MV-4-11 (cell line): ENCODE results near the gene DSCAM.

Experiments
- DNase-seq: peaks from one replicate; lab custom pipeline; 2025; lab: John Stamatoyannopoulos, UW

Gene DSCAM

DNA sequence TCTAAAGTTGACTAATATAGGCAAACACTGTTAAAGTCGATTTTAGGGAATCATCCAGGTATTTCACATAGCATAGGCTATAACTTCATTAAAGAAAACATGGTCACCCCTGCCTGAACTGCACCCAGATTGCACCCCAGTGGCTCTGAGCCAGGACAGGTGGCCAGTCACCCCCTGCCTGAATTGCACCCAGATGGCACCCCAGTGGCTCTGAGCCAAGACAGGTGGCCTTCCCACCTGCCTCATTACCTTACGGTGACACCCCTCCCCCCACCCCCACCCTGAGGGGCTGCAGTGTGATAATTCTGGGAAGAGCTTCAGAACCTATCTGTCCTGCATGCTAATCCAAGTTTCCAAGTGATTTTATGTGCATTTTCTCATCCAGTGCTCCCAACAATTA is 78.9 kb downstream of the DSCAM start:
- DNase-seq: no peak

GRCh38 chr21:40766381-40766780 is 80.6 kb downstream of the DSCAM start:
- DNase-seq: no peak

DNA sequence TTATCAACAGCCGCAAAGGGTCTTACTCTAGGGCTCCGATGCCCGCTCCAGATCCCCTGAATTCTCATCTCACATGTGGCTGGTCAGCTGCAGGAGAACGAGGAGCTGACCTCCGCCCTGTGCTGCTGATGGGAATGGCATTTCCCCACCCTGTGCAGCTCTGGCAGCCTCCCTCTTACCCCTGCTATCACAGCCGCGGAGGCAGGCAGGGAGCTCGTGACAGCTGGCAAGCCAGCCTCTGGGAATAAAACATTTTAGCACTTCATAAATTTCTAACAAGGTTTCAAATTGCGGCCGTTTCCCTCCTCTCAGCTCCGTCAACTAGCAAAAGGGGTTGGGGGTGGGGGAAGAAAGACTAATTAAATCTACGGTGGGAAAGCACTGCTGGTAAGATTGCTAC is 81.1 kb downstream of the DSCAM start:
- DNase-seq: no peak

- DNase-seq: no peak
Observed at GRCh38 chr21:40760821-40761220, 86.1 kb downstream of the DSCAM start.

DNA sequence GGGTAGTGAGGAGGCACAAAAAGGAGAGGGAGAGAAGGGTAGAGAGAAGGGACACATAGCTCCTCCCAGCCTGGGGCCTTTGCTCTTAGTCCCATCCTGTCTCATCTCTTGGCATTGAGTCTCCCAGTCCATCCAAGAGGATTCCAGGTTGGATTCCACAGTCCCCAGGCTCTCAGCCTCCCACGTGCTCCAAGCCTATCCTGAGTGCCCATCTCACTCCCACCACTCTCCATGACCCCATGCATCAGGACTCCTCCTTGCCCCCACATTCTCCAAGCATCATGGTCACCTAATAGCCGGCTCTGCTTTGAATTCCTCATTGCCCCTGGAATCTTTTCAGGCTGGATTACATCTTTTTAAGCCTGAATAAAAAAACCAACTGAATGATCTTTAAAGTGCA is 87.9 kb downstream of the DSCAM start:
- no peak for DNase-seq

DNA sequence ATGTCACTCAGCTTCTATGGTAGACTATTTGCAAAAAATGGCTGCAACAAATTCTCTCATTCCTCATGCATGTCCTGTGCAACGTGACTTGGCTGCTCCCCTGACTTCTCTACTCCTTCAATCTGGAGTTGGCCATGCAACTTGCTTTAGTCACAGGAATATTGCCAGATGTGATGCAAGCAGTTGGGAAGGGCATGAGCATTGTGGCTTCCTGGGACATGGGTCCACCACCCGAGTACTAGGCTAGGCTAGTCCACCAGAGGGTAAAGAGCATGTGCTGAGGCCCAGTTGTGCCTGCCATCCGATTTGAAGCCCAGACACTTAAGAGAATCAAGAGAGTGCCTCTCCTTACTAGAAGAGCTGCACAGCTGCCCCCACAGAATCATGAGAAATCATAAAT is 89.6 kb downstream of the DSCAM start:
- DNase-seq: no peak

- DNase-seq: no peak
Observed at GRCh38 chr21:40754466-40754865, 92.5 kb downstream of the DSCAM start.

- DNase-seq: no peak
Observed at GRCh38 chr21:40753756-40754155, 93.2 kb downstream of the DSCAM start.

- no peak for DNase-seq
Observed at GRCh38 chr21:40752125-40752524, 94.8 kb downstream of the DSCAM start.

DNA sequence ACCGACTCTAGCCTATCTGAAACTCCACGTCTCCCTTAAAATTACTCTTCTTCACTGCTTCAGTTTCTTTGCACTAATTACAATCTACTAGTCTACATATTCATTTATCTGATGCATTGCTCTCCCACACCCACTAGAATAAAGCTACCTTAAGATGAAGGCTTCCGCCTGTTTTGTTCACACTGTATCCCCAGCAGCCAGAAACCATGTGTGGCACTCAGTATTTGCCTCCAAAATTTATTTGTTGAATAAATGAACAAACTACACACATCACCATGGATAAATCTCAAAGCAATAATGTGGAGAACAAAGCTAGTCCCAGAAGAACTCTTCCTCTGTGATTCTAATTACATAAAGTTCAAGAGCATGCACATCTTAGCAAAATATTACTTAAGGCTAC is 95.7 kb downstream of the DSCAM start:
- no peak for DNase-seq

DNA sequence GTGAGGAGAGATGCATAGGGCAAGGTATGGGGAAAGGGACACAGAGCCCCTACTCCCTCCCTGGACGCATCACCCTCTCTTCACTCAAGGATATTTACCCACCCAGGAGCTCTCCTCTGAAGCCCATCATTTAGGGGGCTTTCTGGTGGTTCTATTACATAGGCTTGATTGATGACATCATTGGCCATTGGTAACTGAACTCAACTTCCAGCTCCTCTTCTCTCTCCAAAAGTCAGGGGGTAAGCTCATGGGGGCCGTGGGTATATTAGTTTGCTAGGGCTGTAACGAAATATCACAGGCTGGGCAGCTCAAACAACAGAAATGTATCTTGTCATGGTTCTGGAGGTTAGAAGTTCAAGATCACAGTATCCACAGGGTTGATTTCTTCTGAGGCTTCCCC is 110.8 kb downstream of the DSCAM start:
- no peak for DNase-seq

DNA sequence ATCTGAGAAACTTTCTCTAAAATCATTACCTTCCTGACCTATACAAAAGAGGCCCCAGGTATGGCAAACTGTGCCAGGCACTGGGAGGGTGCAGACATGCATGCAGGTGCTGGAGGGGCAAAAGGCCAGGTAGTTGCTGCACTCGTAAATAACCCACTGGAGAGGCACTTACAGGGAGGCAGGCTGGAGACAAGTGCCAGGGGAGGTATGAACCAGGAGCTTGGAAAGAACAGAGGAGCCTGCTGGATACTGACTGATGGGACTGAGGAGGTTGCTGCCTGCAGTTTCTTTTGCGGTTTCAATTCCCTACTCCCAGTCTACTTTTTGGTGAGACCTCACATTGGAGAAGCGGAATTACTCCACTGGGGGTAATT is 113.9 kb downstream of the DSCAM start:
- DNase-seq: no peak

DNA sequence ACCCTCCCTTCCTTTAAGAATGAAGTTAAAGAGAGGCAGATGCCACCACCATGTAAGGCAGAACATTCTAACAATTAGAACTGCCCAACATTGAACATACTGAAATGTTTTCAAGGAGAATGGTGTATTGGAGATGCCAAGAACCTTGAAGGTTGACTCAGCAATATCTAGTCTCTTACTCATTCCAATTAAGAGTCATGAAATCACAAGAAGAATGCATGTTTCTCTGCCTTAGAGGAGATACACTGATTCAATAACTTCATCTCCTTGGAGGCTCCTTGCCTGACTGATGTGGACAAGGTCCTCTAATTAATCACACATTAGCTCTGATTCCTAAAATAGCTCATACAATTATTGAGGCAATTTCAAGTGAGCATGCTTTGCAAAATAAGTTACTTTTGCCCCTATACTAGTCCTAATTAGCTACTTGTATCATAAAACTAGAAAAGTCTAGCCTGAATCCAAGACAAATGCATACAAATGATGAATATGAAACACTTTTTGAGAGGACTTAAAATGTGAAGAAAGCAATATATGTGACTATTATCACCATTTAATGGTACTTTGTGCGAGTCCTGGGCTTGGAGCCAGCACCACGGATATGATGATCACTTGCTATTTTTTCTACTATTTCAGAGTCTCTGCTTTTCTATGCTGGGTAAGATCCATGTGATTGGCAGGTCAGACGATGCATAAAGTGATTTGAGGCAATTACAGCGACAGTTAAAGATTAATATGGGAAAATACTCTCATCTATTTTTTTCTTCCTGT is 114.5 kb downstream of the DSCAM start:
- DNase-seq: no peak

DNA sequence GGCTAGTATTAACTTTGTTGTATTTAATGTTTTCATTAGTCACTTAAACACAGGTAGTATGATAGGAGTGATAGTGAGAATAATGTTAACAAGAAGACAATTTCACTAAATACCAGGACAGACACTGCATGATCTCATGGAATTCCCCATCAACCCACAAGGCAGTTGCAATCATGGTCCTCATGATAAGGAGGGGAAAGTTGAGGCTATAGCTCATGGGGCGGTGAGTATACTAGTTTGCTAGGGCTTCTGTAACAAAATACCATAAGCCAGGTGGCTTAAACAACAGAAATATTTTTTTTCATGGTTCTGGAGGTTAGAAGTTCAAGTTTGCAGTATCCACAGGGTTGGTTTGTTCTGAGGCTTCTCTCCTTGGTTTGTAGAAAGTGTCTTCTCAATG is 115.8 kb downstream of the DSCAM start:
- no peak for DNase-seq

GRCh38 chr21:40730426-40730800 is 116.5 kb downstream of the DSCAM start:
- DNase-seq: no peak

DNA sequence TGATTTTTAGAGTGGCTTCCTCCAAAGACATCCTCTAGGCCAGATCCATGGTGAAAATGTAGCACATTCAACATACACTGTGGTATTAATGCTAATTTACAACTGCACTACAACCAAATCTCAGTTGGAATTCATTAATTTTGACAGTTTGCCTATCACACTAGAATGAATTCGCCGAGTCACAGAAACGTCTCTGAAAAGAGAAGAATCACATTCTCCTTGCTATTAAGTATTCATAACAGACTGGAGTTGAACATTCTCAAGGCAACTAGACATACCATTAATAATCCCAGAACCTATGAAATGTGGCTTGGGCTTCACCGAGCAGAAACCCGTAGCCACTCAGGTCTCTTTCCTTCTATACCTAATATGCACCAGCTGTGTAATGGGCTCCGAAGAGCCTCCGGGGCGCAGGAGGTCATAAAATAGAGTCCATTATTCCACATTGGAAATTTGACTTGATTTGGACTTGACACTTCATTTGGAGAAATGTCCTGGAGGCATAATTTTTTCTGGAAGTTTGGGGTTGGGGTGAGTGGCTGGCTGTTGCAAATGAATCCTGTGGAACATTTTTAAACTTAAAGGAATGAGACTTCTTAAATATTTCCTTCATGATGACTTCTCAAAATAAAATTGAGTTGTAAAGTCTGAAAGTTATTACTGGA is 117.1 kb downstream of the DSCAM start:
- no peak for DNase-seq

- DNase-seq: no peak
Observed at GRCh38 chr21:40723966-40724365, 123.0 kb downstream of the DSCAM start.

- DNase-seq: no peak
Observed at GRCh38 chr21:40723317-40723716, 123.6 kb downstream of the DSCAM start.

DNA sequence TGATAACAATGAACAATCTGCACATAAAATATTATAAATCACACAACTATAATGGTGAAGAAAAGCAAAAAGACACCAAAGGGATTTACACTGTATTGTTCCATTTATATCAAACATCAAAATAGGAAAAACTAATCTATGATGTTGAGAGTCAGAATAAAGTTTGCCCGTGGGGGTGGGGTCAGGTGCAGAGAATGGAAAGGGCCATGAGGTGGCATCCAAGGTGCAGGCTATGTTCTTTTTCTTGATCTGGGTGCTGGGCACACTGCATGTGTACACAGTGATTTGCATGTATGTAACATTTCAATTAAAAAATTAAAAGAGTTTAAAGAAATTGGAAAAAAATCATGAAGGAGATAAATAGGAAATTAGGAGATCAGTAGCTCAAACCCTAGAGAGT is 127.3 kb downstream of the DSCAM start:
- DNase-seq: no peak

DNA sequence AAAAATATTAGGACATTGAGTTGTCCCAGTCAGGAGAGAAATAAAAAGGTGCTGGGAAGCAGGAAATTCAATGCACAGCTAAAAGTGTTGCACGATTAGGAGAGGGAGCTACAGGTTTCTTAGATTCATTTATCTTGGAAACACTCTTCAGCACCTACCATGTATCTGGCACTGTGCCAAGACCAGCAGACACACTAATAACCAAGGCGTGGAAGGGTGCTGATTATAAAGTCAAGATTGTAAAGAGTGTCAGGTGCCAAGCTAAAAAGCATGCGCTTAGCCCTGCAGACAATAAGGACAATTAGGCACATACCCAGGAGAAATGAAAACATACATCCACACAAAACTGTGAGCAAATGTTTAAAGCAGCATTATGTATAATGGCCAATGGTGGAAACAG is 129.9 kb downstream of the DSCAM start:
- DNase-seq: no peak

- no peak for DNase-seq
Observed at GRCh38 chr21:40714536-40714935, 132.4 kb downstream of the DSCAM start.

DNA sequence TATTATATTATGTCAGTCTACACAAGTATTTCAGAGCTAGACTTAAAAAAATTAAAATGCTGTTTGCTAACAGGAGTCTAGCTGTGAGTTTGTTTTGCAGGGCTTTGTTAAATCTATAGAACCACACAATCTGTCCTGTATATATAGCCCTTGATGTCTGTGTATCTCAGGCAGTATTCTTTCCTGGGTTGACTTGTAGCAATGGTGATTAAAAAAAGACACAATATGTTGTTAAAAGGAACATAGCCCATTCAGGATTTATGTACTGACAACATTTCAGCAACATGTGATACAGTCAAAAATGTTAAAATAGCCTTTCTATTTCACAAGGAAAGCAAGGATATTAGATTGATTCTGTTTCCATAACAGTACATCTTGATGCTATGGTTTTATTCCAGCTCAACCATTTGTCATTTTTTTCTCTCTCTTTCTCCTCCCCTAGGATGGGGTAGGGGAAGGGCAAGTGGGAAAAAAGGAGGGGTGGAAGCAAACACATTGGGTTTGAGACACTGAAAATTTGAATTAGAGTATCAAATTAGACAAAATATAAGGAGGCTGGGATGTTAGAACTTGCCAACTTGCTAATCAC is 139.2 kb downstream of the DSCAM start:
- DNase-seq: no peak

- DNase-seq: no peak
Observed at GRCh38 chr21:40706806-40707655, 139.9 kb downstream of the DSCAM start.
